IPS DF 4.7 (cell line): ENCODE measurements around the gene ACVR2B.

Experiments used
- DNase-seq: peaks from one replicate; pipeline ENCODE4 v3.0.0-alpha.2; 2013; ENCODE audit warnings: low spot score; ENCODE audit errors: extremely low read depth

ACVR2B gene

DNA sequence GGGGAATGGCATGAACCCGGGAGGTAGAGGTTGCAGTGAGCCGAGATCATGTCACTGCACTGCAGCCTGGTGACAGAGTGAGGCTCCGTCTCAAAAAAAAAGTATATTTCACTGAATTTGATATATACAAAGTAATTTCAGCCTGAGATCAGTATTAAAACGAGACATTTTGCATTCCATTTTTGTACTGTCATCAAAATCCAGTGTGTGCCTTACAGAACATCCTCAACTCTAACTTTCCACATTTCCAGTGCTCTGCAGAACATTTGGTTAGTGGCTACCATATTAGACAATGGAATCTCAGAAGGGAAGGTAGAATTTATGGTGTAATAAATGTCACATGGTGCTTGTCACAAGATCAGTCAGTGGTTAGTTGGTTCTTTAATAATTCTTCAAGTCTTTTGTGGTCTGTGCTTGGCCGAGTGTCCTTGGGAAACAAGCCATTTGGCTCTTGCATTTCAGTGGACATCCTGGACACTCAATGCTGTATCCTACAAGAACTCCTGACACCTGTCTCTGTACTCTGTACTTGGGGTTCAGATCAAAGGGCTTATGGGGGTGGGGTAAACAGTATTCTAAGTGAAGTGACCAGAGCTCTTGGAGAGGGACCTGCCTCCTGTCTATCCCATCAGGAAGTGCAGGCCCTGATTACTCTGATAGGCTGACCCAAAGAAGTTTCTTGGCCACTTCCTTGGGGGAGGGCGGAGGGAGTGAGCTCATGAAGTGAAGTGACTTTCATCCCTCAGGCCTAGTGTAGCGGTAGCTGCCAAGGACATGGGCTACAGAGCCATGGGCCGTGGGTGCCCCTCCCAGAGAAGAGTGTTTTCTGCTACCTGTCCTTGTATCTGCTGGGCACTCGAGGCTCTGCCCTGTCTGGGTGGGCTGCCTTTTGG, 3.7 kb downstream of the ACVR2B start:
- DNase-seq, result no peak

DNA sequence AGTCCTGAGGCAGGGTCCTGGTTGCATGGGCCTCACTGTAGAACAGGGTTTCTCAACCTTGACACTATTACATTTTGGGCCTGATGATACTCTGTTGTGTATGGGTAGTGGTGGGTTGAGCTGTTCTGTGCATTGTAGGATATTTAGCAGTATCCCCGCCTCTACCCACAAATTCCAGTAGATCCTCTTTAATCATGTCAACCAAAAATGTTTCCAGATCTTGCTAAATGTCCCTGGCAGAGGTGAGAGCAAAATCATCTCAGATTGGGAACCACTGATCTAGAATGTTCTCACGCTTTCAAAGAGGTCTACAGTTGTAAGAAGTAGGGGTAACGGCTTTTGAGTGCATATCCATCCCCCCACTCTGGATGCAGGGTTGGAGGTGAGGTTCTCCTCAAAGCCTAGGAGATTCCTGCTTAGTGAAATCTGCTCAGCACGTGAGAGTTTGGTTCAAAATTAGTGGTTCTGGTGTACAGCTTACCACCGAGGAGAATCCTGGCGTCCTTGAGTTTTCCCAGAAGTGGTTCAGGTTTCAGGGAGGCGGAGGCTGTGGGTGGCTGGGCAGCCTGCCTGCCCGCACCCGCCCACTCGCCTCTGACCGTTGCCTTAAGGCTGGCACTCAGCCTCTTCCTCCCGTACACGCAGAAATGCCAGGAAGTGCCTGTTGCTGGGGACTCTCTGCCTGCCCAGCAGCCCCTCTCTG, 5.3 kb downstream of the ACVR2B start:
- DNase-seq, result no peak

- no peak for DNase-seq
These were observed 5.9 kb downstream of the ACVR2B start for GRCh38 chr3:38459499-38460048.

- DNase-seq, result no peak
These were observed 6.9 kb downstream of the ACVR2B start for GRCh38 chr3:38460377-38461270.

- DNase-seq, result no peak
These were observed 12.0 kb downstream of the ACVR2B start for GRCh38 chr3:38465588-38466154.

- DNase-seq, result no peak
These were observed 15.1 kb downstream of the ACVR2B start for GRCh38 chr3:38468765-38469164.

- no peak for DNase-seq
These were observed 16.2 kb downstream of the ACVR2B start for GRCh38 chr3:38469852-38470251.

- DNase-seq, result no peak
These were observed 17.7 kb downstream of the ACVR2B start for GRCh38 chr3:38471260-38471857.

DNA sequence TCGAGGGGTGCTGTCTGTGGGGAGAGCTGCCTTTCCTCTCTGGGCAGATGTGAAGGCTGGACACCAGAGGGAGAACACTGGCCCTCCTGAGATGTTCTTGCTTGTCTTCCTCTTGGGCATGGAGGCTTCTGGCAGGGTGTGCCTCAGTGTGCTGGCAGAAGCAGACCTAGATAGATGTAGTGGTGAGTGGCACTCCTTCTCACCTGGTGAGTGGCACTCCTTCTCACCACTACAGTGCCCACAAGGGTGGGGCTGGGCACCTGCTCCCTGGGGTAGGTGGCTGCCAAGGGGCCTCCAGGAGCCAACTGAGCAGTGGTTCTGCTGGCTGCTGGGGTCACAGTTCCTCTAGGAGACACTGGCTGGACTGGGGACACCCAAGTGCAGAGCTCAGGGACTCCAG, 18.7 kb downstream of the ACVR2B start:
- DNase-seq, result no peak

- DNase-seq, result no peak
These were observed 19.5 kb downstream of the ACVR2B start for GRCh38 chr3:38473229-38473628.

DNA sequence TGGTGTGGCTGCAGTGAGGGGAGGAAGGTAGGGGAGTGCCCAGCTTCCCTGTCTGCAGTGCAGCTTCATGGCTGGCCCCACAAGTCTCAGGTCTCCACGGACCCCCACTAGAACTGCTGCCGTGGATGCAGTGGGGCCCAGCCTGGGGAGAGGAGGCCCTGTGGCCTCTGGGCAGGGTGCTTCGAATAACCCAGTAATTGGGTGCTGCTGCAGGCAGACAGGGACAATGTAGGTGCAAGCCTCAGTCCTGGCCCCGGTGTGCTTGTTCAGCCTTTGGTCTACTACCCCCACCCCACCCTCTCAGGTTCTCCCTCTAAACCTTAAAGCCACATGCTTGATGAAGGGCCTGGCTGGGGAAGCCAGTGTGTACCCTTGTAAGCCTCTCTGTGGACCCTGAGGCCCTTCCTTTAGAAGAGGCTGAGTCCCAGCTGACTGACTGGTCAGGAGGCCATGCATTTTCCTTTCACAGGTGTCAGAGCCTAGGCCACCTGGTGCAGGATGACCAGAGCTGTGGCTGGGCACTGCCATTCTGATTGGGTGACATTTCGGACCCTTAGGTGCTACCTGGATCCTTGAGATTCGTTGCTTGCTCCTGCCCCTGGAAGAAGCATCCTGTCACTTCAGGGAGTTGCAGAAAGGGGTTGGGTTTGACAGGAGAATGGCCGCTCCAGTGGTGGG, 21.4 kb downstream of the ACVR2B start:
- DNase-seq, result no peak

- no peak for DNase-seq
These were observed 22.0 kb downstream of the ACVR2B start for GRCh38 chr3:38475716-38476115.

GRCh38 chr3:38476157-38476756, 22.6 kb downstream of the ACVR2B start:
- no peak for DNase-seq

DNA sequence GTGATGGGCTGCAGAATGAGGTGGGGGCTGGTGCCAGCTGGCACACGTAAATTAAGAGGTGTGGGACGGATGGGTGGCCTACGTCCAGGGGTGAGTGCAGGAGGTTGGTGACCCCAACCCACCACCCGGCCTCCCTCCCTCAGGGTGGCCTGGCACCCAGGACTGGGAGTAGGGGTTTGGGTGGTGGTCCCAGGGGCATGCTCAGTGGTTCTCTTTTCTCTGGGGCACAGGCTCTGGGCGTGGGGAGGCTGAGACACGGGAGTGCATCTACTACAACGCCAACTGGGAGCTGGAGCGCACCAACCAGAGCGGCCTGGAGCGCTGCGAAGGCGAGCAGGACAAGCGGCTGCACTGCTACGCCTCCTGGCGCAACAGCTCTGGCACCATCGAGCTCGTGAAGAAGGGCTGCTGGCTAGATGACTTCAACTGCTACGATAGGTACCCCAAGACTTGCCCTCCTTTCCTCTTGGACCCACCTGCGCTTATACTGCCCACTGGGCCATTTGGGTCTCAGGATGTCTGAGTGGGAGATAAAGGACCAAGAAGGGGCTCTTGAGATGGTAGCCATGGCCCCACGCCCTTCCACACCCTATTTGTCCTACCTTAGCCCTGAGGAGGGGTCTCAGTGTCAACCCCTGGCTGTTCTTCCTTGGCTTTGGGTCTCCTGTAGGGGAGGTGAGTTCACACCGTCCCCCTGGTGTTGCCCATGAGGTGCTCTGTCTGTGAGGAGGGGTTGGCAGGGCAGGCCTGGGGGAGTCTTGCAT, 23.5 kb downstream of the ACVR2B start:
- DNase-seq, result no peak

GRCh38 chr3:38477839-38478450, 24.3 kb downstream of the ACVR2B start:
- no peak for DNase-seq

GRCh38 chr3:38478901-38479300, 25.2 kb downstream of the ACVR2B start:
- no peak for DNase-seq

DNA sequence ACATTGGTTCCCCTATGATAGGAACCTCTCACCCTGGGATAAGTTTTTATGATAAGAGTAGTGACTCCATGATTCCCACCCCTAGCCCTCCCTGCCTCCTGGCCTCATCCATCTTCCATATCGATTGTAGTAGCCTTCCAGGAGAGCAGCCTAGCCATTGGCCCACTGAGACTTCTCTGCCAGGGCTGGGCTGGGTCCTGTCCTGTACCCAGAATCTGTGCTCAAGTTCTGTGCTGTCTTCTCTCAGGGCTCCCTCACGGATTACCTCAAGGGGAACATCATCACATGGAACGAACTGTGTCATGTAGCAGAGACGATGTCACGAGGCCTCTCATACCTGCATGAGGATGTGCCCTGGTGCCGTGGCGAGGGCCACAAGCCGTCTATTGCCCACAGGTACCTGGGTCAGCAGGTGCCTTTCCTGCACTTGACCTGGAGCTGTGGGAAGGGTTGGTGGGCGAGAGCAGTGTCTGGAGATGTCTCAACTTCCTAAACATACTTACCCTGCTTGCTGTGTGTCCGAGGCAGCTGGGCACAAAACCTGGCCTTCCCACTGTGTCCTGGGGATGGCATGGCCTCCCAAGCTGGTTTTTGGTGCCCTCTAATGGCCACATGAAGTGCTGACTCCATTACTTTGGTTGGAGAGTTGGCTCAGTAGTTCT, 25.9 kb downstream of the ACVR2B start:
- DNase-seq, result no peak

DNA sequence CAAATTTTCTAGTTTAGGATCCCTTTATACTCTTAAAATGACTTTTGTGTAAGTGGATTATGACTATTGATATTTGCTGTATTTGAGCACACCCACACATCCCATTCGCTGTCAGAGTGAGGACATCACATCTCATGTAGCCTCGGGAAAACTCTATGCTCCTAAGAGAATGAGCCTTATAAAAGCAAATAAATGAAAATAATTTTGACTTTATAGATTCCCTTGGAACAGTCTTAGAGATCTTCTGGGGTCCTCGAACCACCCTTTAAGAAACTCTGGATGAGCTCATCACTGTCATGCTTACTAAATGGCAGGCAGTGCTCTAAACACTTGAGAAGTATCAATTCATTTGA, 26.4 kb downstream of the ACVR2B start:
- no peak for DNase-seq
